Suppressor macrophage treated with lipopolysaccharide for 4 hours (primary cell): Measurements from ENCODE around the gene MTCL1.

Experiments used
- DNase-seq: peaks from one replicate; pipeline ENCODE4 v3.0.0-alpha.2; 2020

MTCL1 gene

GRCh38 chr18:8871489-8871888 is 166.1 kb downstream of the MTCL1 start:
- DNase-seq, result no peak

- DNase-seq, result no peak
Measured at GRCh38 chr18:8874872-8875271, 169.5 kb downstream of the MTCL1 start.

GRCh38 chr18:8876887-8877286 is 171.5 kb downstream of the MTCL1 start:
- DNase-seq, result no peak

- DNase-seq, result no peak
Measured at GRCh38 chr18:8881103-8881502, 175.7 kb downstream of the MTCL1 start.
